GM10266 (cell line): ENCODE measurements around the gene SMIM9.

Experiments
- DNase-seq: peaks from one replicate; pipeline ENCODE4 v3.0.0; 2012; ENCODE audit errors: extremely low spot score
- CTCF ChIP-seq: IDR thresholded peaks from 2 replicates; pipeline ENCODE4 v1.5.1; 2012; ENCODE audit warnings: mild to moderate bottlenecking, low read depth; ENCODE audit not compliant: control insufficient read depth, insufficient read depth; ENCODE audit errors: missing control alignments

Gene SMIM9

GRCh38 chrX:154812341-154813101 lies 21.9 kb downstream of the SMIM9 start:
- TF ChIP-seq CTCF = no peak
- no peak for DNase-seq

GRCh38 chrX:154809939-154810665 lies 24.4 kb downstream of the SMIM9 start:
- no peak for TF ChIP-seq CTCF
- DNase-seq = no peak

DNA sequence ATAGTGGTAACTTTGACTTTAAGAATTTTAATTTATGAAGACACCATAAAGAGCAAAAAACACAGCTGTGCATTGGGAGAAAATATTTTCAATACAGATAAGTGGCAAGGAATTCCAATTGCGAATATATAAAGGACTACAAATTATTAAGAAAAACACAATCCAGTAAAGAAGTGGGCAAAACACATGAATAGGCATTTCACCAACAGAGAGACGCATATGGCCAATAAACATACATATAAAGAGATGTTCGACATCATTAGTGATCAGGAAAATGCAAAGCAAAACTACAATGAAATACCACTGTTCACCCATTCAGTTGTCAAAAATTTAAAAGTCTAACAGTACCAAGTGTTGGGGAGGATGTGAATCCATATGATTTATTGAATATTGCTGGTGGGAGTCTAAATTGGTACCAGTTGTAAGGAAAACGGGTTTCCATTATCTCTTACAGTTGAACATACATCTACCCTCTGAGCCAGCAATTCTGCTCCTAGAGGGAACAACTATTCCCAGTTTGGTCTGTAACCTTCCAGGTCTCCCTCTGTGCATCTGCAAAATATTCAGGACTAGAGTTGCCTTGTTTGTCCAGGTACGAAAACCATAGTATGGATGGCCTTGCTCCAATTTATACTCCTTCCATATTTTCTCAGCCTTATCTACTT lies 27.5 kb downstream of the SMIM9 start:
- no peak for DNase-seq

GRCh38 chrX:154805696-154806091 lies 28.8 kb downstream of the SMIM9 start:
- DNase-seq = no peak
- no peak for TF ChIP-seq CTCF

More for the DNA sequence above, 27.5 kb downstream of the SMIM9 start:
- TF ChIP-seq CTCF = no peak

GRCh38 chrX:154804957-154805695 lies 29.3 kb downstream of the SMIM9 start, which contains the start of gene MPP1:
Gene MPP1, minus strand, starts transcription at chrX:154805485. Its CDS starts 112 bp downstream, at chrX:154805373.
- peak; percentile 84 for DNase-seq
- TF ChIP-seq CTCF = no peak

- TF ChIP-seq CTCF = no peak
- DNase-seq = no peak
These were observed 30.1 kb downstream of the SMIM9 start for GRCh38 chrX:154804261-154804956.
